HG02973 (cell line): ENCODE results near the gene STK25.
"Not testable (repeated sequence)": the region's sequence is repeated elsewhere in the genome, so short reads cannot be mapped to it uniquely, and the experiment has no call there.

Experiments
- ATAC-seq: cut with Tn5 transposase; IDR thresholded peaks from one replicate; pipeline ENCODE4 v1.9.1; 2021; ENCODE audit warnings: moderate library complexity; ENCODE audit not compliant: unreplicated experiment

STK25 gene

GRCh38 chr2:241468476-241468781 is 40.0 kb downstream of the STK25 start:
- no peak for ATAC-seq

GRCh38 chr2:241467777-241468475 is 40.5 kb downstream of the STK25 start:
- ATAC-seq: no peak

GRCh38 chr2:241466230-241466629 is 42.2 kb downstream of the STK25 start:
- ATAC-seq: no peak

- no peak for ATAC-seq
Observed at GRCh38 chr2:241465543-241465942, 42.8 kb downstream of the STK25 start.

GRCh38 chr2:241463276-241464135 is 44.9 kb downstream of the STK25 start:
- ATAC-seq: no peak

GRCh38 chr2:241461693-241462677 is 46.4 kb downstream of the STK25 start:
- no peak for ATAC-seq

- ATAC-seq: no peak
Observed at GRCh38 chr2:241460631-241461030, 47.8 kb downstream of the STK25 start.

- no peak for ATAC-seq
Observed at GRCh38 chr2:241459520-241459919, 48.9 kb downstream of the STK25 start.

GRCh38 chr2:241458687-241459086 is 49.7 kb downstream of the STK25 start:
- ATAC-seq: no peak

- ATAC-seq: no peak
Observed at GRCh38 chr2:241456546-241456945, 51.8 kb downstream of the STK25 start.

- ATAC-seq: no peak
Observed at GRCh38 chr2:241454837-241455485, 53.4 kb downstream of the STK25 start.

- ATAC-seq: not testable (repeated sequence)
Observed at GRCh38 chr2:241453919-241454318, 54.5 kb downstream of the STK25 start.

- ATAC-seq: no peak
Observed at GRCh38 chr2:241451840-241452506, 56.4 kb downstream of the STK25 start.

GRCh38 chr2:241450092-241450491 is 58.3 kb downstream of the STK25 start:
- not testable (repeated sequence) for ATAC-seq

GRCh38 chr2:241445426-241445825 is 63.0 kb downstream of the STK25 start:
- ATAC-seq: no peak

GRCh38 chr2:241443486-241444223 is 64.7 kb downstream of the STK25 start:
- no peak for ATAC-seq
